GM23248 (cell line): ENCODE results near the gene PAPPA2.

ENCODE experiments used
- EZH2 ChIP-seq: fragments of 200-600 bp; sonication (generic); IDR thresholded peaks from 2 replicates; pipeline ENCODE4 v1.6.1; 2018; ENCODE audit warnings: antibody characterized with exemption, mild to moderate bottlenecking; ENCODE audit not compliant: insufficient read depth, poor library complexity, severe bottlenecking
- EZH2phosphoT487 ChIP-seq: fragments of 200-600 bp; sonication (generic); IDR thresholded peaks from 2 replicates; pipeline ENCODE4 v1.6.1; 2018; ENCODE audit warnings: antibody characterized with exemption, moderate library complexity, mild to moderate bottlenecking, low read depth; ENCODE audit not compliant: insufficient read depth

- TF ChIP-seq EZH2 (no peak), EZH2phosphoT487 (no peak)
Measured at GRCh38 chr1:176811511-176812288, 348.7 kb downstream of the PAPPA2 start.
